K562 (cell line): ENCODE results near the gene ACBD3. TPM values are rescaled to one million over a fixed set of nuclear protein-coding genes. Genes with fewer than 3 reads are reported as not detected.

Experiments used
- CEBPG ChIP-seq, 3 experiments: fragments of 200-800 bp in 1 of 3; sonication (Bioruptor generic) in 1 of 3; sonication (generic) in 1 of 3; formaldehyde crosslinking in 1 of 3; IDR thresholded peaks in 2 of 3; conservative IDR thresholded peaks in 1 of 3; 2 replicates each; pipeline versions ENCODE4 v1.6.1 to v1.8.0; 2016 to 2022; ENCODE audit warnings: missing compliant biosample characterization in 2 of 3, missing genetic modification characterization in 2 of 3, mild to moderate bottlenecking in 1 of 3, missing genetic modification reagents in 1 of 3
- FOXA1 ChIP-seq: fragments of 450-650 bp; IDR thresholded peaks from 2 replicates; pipeline ENCODE4 v1.6.1; 2016; ENCODE audit warnings: mild to moderate bottlenecking, borderline replicate concordance
- FOXK1 ChIP-seq: sonication (generic); formaldehyde crosslinking; IDR thresholded peaks from 2 replicates; pipeline ENCODE4 v1.8.0; 2022; ENCODE audit warnings: missing genetic modification reagents, mild to moderate bottlenecking, borderline replicate concordance
- GATA2 ChIP-seq: sonication (generic); formaldehyde crosslinking; IDR thresholded peaks from 2 replicates; pipeline ENCODE4 v1.4.0; 2020; ENCODE audit warnings: mild to moderate bottlenecking, missing genetic modification reagents
- GATAD2A ChIP-seq: fragments of 450-650 bp; IDR thresholded peaks from 2 replicates; pipeline ENCODE4 v1.6.1; 2017
- HNRNPL ChIP-seq: fragments of 200-400 bp; formaldehyde crosslinking; IDR thresholded peaks from 2 replicates; pipeline ENCODE4 v1.6.1; 2017; ENCODE audit warnings: low read depth, mild to moderate bottlenecking, low read length
- HOXB6 ChIP-seq: fragments of 250-450 bp; sonication (Bioruptor Pico); IDR thresholded peaks from 2 replicates; pipeline ENCODE4 v1.5.1; 2022; ENCODE audit warnings: mild to moderate bottlenecking, borderline replicate concordance
- JUN ChIP-seq, 2 experiments: sonication (generic) in 1 of 2; formaldehyde crosslinking in 1 of 2; IDR thresholded peaks; 2 replicates each; pipeline versions ENCODE4 v1.6.1 to v1.8.0; 2012 to 2022; ENCODE audit warnings: borderline replicate concordance in 2 of 2, mild to moderate bottlenecking in 2 of 2, improper control_type of control experiment in 1 of 2, low read depth in 1 of 2, low read length in 1 of 2, missing genetic modification reagents in 1 of 2
- MIER1 ChIP-seq: fragments of 450-650 bp; IDR thresholded peaks from 2 replicates; pipeline ENCODE4 v1.6.1; 2016; ENCODE audit warnings: antibody characterized with exemption, mild to moderate bottlenecking, low read depth
- NCOA6 ChIP-seq: fragments of 450-650 bp; IDR thresholded peaks from 2 replicates; pipeline ENCODE4 v1.6.1; 2017; ENCODE audit warnings: mild to moderate bottlenecking
- NFYB ChIP-seq: IDR thresholded peaks from 2 replicates; pipeline ENCODE4 v1.6.1; 2011; ENCODE audit warnings: mild to moderate bottlenecking, moderate library complexity; ENCODE audit not compliant: insufficient read length; ENCODE audit errors: extremely low read depth
- RAD51 ChIP-seq: fragments of 450-650 bp; IDR thresholded peaks from 2 replicates; pipeline ENCODE4 v1.7.1; 2016; ENCODE audit warnings: low read depth, mild to moderate bottlenecking, borderline replicate concordance
- RBM14 ChIP-seq: fragments of 200-400 bp; formaldehyde crosslinking; IDR thresholded peaks from 2 replicates; pipeline ENCODE4 v1.6.1; 2018; ENCODE audit warnings: low read depth, mild to moderate bottlenecking, low read length, moderate library complexity, borderline replicate concordance; ENCODE audit not compliant: insufficient read depth
- RCOR1 ChIP-seq, 2 experiments: IDR thresholded peaks; 2 replicates each; pipeline ENCODE4 v1.6.1; 2012; ENCODE audit warnings: low read depth in 2 of 2, low read length in 2 of 2, borderline replicate concordance in 1 of 2, improper control_type of control experiment in 1 of 2
- RNF2 ChIP-seq: sonication (generic); IDR thresholded peaks from 2 replicates; pipeline ENCODE4 v1.6.1; 2016
- RUNX1 ChIP-seq: sonication (generic); IDR thresholded peaks from 2 replicates; pipeline ENCODE4 v1.6.1; 2016; ENCODE audit warnings: antibody characterized with exemption, low read depth
- TBP ChIP-seq: optimal IDR thresholded peaks from 2 replicates; pipeline ENCODE3; 2011; ENCODE audit warnings: low read depth, low read length, improper control_type of control experiment
- TEAD4 ChIP-seq, 2 experiments: sonication (generic) in 1 of 2; formaldehyde crosslinking in 1 of 2; IDR thresholded peaks; 2 replicates each; pipeline versions ENCODE4 v1.6.1 to v1.8.0; 2012 to 2022; ENCODE audit warnings: borderline replicate concordance in 1 of 2, inconsistent platforms in 1 of 2, low read length in 1 of 2, mild to moderate bottlenecking in 1 of 2, missing genetic modification reagents in 1 of 2
- TRIM25 ChIP-seq: fragments of 450-650 bp; IDR thresholded peaks from 2 replicates; pipeline ENCODE4 v1.7.0; 2016; ENCODE audit warnings: borderline replicate concordance
- ZC3H11A ChIP-seq: IDR thresholded peaks from 2 replicates; pipeline ENCODE4 v1.6.1; 2012; ENCODE audit warnings: low read depth, low read length, improper control_type of control experiment
- ZFX ChIP-seq: sonication (generic); formaldehyde crosslinking; IDR thresholded peaks from 2 replicates; pipeline ENCODE4 v1.8.0; 2022; ENCODE audit warnings: mild to moderate bottlenecking, missing genetic modification reagents, moderate library complexity
- ZKSCAN1 ChIP-seq: fragments of 150-350 bp; IDR thresholded peaks from 2 replicates; pipeline ENCODE4 v1.6.1; 2016; ENCODE audit warnings: low read depth, low read length
- ZNF507 ChIP-seq: conservative IDR thresholded peaks from 2 replicates; pipeline ENCODE4 v1.6.1; 2017; ENCODE audit warnings: missing genetic modification characterization, missing compliant biosample characterization
- ZNF586 ChIP-seq: fragments of 450-650 bp; formaldehyde crosslinking; conservative IDR thresholded peaks from 2 replicates; pipeline ENCODE4 v1.4.0; 2020; ENCODE audit warnings: mild to moderate bottlenecking, moderate library complexity
- ZNF655 ChIP-seq: fragments of 250-450 bp; sonication (Bioruptor Pico); IDR thresholded peaks from 2 replicates; pipeline ENCODE4 v1.5.0; 2021
- polyA plus RNA-seq, 8 experiments: library from polyadenylated mRNA; depleted of rRNA in 4 of 8; stranded (reverse) in 5 of 8; unstranded in 3 of 8; fragments of >200 nt; fragmentation: Nextera tagmentation in 2 of 8; fragmentation: Illumina TruSeq in 1 of 8; extraction: Ambion mirVana in 2 of 8; extraction: Trizol in 1 of 8; gene quantifications; 2 replicates each; pipeline versions ENCODE4 v1.2.1 to v1.2.3, GENCODE V29; 2011 to 2014; ENCODE audit warnings: inconsistent platforms in 1 of 8, missing spikeins in 1 of 8
- total RNA-seq, 7 experiments: library from RNA; depleted of rRNA in 6 of 7; stranded (reverse); fragments of >200 nt in 6 of 7; fragmentation: Illumina TruSeq in 2 of 7; extraction: Trizol in 2 of 7; gene quantifications; 2 replicates each; pipeline versions ENCODE4 v1.2.1 to v1.2.3, GENCODE V29; 2011 to 2021; ENCODE audit warnings: low replicate concordance in 1 of 7

ACBD3 gene
- total and polyA plus RNA-seq, 9 of the 15 experiments (the other 6 are each of a cell fraction or from before 2014, with no cell fraction given): 11.1 to 36.7 (median 26.9) TPM

- TF ChIP-seq ZNF507 (tag) (no peak), MIER1 (no peak), HOXB6 (CRISPR knock-in tag) (no peak), ZNF586 (no peak), RNF2 (no peak), FOXK1 (no peak), RBM14 (no peak), GATAD2A (peak; percentile 94), ZC3H11A (no peak), RAD51 (no peak), TBP (peak; percentile 89), NCOA6 (no peak), FOXA1 (no peak), ZNF655 (CRISPR knock-in tag) (no peak), TEAD4 (IDR thresholded peaks at IDR 0.05; ENCODE audit: low read length) (0 out of 2 replicates have a peak, but pooled peaks have one; percentile 6), TEAD4 (CRISPR knock-in tag; IDR thresholded peaks at IDR 0.05; ENCODE audit: borderline replicate concordance) (no peak), HNRNPL (no peak), GATA2 (CRISPR knock-in tag) (no peak), ZFX (CRISPR knock-in tag) (peak; percentile 91), RCOR1 (IDR thresholded peaks at IDR 0.05; ENCODE audit: borderline replicate concordance in 1 of 2, low read depth in 2 of 2, low read length in 2 of 2) (peak in 1 of 2 experiments; percentile 16; a peak in 1 of 4 replicates), NFYB (no peak), ZKSCAN1 (peak; percentile 44; the same call in 1 of the 2 replicates), TRIM25 (no peak), JUN (IDR thresholded peaks at IDR 0.05; ENCODE audit: borderline replicate concordance, low read depth, low read length) (peak; percentile 21; the same call in 1 of the 2 replicates), JUN (CRISPR knock-in tag; IDR thresholded peaks at IDR 0.05; ENCODE audit: borderline replicate concordance) (no peak; the same call in 1 of the 2 replicates), CEBPG (CRISPR knock-in tag; IDR thresholded peaks at IDR 0.05) (no peak), CEBPG (tag; conservative IDR thresholded peaks at IDR 0.05 in 1 of 2, IDR thresholded peaks at IDR 0.05 in 1 of 2) (no peak), RUNX1 (no peak)
These were observed at the start of gene ACBD3 (continued) for GRCh38 chr1:226186124-226187018.
